HS-27A (cell line): ENCODE measurements around the gene KIAA0408.
"Not testable (repeated sequence)": the region's sequence is repeated elsewhere in the genome, so short reads cannot be mapped to it uniquely, and the experiment has no call there.

Experiments
- DNase-seq: peaks from one replicate; pipeline ENCODE4 v3.0.0-alpha.2; 2012; ENCODE audit warnings: low read depth, missing footprints

Gene KIAA0408

GRCh38 chr6:127412016-127412415, 47.2 kb downstream of the KIAA0408 start:
- not testable (repeated sequence) for DNase-seq
